Dermis blood vessel endothelial cell (primary cell): Measurements from ENCODE around the gene FCMR. TPM values are rescaled to one million over a fixed set of nuclear protein-coding genes. Genes with fewer than 3 reads are reported as not detected.
A peak's percentile ranks its signal among the peaks of the same experiment; 100 is the strongest.
"Not testable (repeated sequence)": the region's sequence is repeated elsewhere in the genome, so short reads cannot be mapped to it uniquely, and the experiment has no call there.

Source experiments
- DNase-seq: peaks from one replicate; pipeline ENCODE4 v3.0.0; 2010
- total RNA-seq: library from RNA; depleted of rRNA; stranded (reverse); fragments of >200 nt; gene quantifications from 2 replicates; pipeline ENCODE4 v1.2.3, GENCODE V29; 2014

FCMR gene
- total RNA-seq, 1 donor from 2014 or later: 0.17 TPM

DNA sequence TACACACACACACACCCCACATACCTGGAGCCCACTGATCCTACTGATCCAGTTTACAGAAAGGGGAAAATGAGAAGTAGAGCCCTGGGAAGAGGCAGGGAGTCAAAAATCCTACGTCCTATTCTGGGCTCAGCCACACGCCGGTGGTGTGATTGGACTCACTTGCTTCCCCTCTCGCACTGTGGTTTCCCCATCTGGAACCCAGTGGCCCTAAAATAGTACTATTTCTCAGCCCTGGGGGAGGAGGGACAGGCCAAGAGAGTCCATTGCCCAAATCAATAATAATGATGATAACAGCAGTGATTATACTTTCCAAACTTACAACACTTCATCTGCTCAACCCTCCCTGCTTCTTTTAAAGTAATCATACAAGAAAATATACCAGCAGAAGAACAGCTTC is 27.5 kb upstream of the FCMR start:
- DNase-seq: no peak

DNA sequence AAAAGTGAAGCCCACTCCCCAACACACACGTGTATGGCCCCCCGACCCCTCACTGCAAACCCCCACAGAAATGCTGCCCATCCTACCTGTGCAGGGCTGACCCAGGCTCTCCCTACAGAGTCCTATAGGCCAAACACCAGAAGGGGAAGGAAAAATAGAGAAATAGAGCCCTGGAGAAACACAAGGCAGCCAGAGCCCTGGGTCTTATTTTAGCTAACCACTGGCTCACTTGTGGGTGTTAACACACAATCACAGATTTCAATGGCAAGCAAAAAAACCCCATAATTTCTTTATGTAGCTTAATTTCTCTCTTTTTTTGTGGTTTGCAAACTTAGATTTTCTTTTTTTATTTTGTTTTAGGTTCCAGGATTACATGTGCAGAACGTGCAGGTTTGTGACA is 25.5 kb upstream of the FCMR start:
- DNase-seq: no peak

- no peak for DNase-seq
Measured at GRCh38 chr1:206946261-206946660, 24.5 kb upstream of the FCMR start, which contains the start of gene PIGR. Gene PIGR, minus strand, starts transcription at chr1:206946466. Its CDS starts 5,935 bp downstream, at chr1:206940531.

GRCh38 chr1:206945779-206946178 is 24.0 kb upstream of the FCMR start:
- no peak for DNase-seq

DNA sequence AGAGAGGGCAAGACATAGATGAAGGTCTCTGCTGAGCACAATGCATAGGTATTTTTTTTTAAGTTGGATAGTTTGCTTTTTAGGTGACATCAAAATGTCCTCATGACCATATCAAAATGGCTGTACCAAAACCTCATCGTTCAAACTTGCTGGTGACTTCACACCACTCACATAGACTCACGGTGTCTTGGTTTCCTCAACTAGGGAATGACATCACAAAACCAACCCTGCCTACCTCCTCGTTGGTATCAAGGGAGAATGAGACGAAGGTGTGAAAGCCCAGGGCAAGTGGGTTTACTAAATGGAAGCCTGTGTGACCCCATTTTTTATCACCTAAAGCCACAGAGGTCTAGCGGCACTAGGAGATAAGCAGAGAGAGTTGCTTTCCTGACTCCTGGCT is 23.0 kb upstream of the FCMR start:
- DNase-seq: no peak

DNA sequence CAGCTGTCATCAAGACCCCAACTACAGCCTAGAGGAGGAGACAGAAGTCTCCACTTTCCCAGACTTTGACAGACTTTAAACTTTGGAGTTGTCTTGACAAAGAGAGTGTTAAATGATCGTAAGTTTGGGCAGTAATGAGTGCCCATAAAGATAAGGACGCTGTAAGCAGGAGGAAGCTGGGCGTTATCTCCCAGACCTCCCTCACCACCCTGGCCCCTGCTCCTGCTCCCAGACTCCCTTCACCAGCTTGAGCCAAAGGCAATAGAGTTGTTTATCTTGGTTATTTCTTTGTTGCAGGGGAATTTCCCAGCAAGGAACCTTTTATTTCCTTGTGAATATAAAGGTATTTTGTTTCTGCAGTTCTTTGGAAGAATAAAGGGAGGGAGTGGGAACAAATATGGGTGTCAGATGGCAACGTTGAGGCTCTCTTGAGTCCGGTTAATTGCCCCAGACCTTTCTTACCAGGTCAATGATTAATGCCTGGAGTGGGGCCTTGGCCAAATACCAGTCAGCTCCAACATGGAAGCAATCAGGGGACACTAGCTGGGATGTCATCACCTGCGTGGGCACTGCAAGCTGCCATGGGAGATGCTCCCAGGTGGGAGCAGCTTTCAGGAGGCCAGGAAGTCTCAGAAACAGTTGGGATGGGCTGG is 20.2 kb upstream of the FCMR start:
- no peak for DNase-seq

GRCh38 chr1:206940588-206940936 is 18.8 kb upstream of the FCMR start:
- DNase-seq: no peak

DNA sequence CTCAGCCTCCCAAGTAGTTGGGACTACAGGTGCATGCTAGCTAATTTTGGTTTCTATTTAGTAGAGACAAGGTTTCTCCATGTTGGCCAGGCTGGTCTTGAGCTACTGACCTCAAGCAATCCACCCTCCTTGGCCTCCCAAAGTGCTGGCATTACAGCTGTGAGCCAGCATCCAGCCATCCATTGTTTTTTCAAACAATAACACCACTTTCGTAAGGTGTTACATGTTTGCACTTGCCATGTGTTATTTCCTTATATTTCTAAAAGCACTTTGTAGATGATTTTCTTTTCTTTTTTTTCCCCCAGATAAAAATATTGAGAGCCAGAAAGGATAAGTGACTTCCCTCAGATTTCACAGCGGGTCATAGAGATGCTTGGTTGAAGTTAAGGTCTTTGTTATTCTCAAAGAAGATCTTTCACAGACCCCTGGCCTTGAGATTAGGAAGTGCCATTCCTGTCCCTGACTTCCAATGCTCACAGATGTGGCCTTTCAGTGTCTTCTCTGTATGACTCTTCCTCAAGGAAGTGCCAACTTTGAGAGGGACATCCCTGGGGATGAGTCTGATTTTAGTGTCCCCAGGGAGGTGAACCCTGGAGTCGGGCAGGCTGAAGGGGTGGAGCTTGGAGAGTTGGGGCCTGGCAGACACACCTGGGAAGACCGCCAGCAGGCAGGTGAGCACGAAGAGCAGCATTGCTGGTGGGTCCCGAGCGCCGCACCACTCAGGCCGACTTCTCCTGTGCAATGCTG is 18.3 kb upstream of the FCMR start:
- DNase-seq: no peak

GRCh38 chr1:206939131-206939530 is 17.4 kb upstream of the FCMR start:
- DNase-seq: no peak

GRCh38 chr1:206937425-206937824 is 15.7 kb upstream of the FCMR start:
- no peak for DNase-seq

DNA sequence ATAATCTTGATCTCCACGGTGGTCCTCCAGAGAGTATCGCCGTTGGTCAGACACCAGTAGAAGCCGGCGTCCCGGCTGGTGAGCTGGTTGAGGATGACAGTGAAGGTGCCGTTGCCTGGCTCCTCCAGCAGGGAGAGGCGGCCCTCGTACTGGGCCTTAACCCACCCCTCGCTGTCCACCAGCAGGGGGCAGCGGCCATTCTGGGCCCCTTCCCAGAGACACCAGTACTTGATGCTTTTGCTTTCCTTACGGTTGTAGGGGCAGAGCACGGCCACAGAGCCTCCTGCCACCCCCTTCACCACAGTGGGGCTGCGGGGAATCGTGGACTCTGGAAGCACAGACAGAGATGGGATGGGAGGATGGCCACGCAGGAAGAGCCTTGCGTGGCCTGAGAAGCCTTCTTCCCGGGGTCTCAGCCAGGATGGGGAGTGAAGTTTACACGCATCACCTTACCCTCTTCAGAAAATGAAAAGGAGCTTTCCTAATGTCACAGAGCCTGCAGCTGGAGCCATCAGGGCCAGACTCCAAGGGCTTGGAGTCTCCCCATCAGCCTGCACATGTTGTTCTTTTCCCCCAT is 13.8 kb upstream of the FCMR start:
- peak; percentile 54 for DNase-seq

DNA sequence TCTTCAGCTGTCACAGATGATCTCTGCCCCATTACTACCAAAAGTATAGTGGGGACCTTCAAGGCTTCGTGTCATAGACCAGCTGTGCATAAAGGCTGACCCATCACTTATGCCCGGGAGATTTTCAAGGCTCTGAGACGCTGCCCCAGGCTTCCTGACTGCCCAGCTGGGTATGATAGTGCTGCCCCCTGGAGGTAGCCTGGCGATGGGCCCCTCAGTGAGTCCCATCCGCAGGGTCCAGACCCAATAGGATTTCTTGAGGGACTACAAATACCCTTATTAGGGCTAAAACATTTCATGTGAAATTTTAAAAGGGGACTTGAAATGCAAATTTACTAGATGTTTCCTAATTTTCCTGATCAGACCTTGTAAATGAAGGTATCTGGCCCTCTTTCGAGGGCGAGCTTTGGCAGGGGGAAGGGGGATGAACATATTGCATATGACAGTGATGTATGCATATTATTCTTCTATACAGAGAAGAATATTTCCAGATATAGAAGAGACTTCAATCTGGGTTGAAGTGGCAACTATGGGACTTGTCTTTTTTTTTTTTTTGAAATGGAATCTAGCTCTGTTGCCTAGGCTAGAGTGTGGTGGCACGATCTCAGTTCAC is 11.7 kb upstream of the FCMR start:
- peak; percentile 49 for DNase-seq

DNA sequence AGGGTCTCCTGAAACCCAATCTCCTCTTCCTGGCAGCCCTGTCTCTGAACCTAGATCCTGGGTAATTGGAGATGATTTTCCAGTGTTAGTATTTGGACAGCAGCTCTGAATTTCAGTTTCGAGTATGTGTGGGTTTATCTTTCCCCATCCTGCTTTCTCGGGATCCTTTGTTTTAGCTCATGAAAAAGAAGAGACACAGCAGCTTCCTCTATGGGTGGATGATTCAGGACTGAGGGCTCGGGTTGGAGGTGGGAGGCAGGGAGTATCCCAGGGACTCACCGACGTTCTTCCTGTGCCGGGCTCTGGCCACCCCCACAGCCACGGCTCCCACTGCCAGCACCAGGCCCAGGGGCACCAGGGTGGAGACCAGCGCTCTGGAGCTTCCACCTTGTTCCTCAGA is 10.4 kb upstream of the FCMR start:
- DNase-seq: no peak

DNA sequence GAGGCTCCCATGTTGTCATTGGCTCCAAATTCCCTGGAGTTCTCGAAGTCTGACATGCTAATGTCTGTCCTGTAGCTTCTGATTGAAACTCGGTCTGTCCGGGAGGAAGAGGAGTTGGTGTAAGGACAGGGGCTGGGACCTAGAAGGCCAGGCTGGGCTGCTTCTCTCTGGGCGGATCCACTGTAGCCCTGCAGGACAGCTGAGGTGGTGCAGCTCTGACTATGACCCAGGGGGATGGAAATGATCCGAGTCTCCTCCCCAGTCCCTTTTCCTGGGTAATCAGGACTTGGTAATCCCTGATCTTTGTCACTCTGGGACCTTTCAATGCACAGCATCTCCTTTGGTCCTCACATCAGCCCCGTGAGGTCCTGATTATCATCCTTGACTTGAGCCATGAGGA is 10.0 kb upstream of the FCMR start:
- no peak for DNase-seq

- no peak for DNase-seq
Measured at GRCh38 chr1:206930210-206930798, 8.6 kb upstream of the FCMR start.

DNA sequence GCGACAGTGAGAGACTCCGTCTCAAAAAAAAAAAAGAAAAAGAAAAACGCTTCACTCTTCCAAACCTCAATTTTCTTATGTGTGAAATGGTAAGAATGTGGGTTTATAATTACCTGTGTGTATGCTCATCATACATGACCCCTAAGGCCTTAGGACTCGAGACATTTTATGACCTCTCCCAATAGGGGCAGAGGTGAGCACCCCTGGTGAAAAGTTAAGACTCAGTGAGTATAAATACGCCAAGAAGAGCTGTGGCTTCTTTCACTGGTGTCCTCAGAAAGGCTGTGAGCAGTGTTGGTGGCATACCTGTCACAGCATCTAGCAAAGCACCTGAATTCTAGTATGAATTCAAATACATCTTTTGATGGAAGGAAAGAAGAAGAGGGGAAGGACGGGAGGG is 7.8 kb upstream of the FCMR start:
- DNase-seq: no peak

GRCh38 chr1:206926286-206926685 is 4.5 kb upstream of the FCMR start:
- no peak for DNase-seq

GRCh38 chr1:206925106-206925736 is 3.5 kb upstream of the FCMR start:
- no peak for DNase-seq

- DNase-seq: no peak
Measured at GRCh38 chr1:206924592-206925105, 2.9 kb upstream of the FCMR start.

DNA sequence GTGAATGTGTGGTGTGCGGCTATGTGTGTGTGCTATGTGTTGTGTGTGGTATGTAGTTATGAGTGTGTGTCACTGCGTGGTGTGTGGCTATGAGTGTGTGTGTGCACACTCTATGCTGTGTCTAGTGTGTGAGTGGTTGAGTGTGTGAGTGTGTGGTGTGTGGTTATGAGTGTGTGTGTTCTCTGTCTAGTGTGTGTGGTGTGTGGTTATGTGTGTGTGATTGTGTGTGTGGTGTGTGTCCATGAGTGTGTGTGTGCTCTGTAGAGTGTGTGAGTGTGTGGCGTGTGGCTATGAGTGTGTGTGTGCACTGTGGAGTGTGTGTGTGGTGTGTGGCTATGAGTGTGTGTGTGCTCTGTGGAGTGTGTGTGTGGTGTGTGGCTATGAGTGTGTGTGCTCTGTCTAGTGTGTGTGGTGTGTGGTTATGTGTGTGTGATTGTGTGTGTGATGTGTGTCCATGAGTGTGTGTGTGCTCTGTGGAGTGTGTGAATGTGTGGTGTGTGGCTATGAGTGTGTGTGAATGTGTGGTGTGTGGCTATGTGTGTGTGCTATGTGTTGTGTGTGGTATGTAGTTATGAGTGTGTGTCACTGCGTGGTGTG is 2.3 kb upstream of the FCMR start:
- DNase-seq: not testable (repeated sequence)

DNA sequence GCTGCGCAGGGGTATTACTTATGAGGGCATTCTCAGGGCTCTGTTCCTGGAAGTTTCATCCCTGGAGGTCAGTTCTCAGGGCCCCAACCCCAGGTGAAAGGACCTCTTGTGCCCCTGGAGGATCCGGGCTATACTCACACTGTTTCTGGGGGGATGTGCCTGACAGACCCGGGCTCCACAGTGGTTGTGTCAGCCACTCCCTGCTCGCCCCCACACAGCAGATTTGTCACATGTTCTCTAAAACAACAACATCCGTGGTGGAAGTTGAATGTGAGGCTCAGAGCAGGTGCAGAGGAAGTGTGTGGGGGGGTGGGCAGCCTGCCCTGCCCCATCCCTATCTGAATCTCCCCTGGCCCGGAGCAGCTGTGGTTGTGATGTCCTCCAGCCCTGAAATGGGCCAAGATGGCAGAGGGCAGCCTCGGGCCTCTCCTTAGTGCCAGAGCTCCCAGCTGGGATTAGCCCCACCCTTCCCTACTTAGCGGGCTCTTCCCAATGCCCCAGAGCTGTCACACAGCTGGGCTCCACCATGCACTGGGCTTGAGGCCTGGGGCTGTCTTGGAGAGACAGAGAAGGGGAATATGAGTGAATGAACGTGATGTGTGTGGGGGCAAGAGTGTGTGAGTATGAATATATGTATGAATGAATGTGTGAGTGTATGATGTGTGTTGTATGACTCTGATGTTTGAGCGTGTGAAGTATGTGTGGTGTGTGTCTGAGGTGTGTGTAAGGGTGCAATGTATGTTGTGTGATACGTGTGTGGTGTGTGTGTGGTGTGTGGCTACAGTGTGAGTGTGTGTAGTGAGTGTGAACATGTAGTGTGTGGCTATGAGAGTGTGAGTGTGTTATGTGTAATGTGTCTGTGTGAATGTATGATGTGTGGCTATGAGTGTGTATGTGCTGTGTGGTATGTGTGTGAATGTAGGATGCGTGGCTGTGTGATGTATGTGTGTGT is 1.5 kb upstream of the FCMR start:
- DNase-seq: peak; percentile 31
